ENCODE measurements around the gene ADAMTS2.

The ADAMTS2 gene

GRCh38 chr5:179194201-179194910, 150.9 kb downstream of the ADAMTS2 start:
- DNase-seq (ENCODE audit: low read depth), result no peak

GRCh38 chr5:179193746-179194145, 151.5 kb downstream of the ADAMTS2 start:
- no peak for DNase-seq (ENCODE audit: low read depth)

GRCh38 chr5:179192891-179193470, 152.3 kb downstream of the ADAMTS2 start:
- DNase-seq (ENCODE audit: low read depth), result no peak

GRCh38 chr5:179192185-179192890, 152.9 kb downstream of the ADAMTS2 start:
- no peak for DNase-seq (ENCODE audit: low read depth)

- no peak for DNase-seq (ENCODE audit: low read depth)
Measured at GRCh38 chr5:179191506-179192184, 153.6 kb downstream of the ADAMTS2 start.

- DNase-seq (ENCODE audit: low read depth), result no peak
Measured at GRCh38 chr5:179190851-179191505, 154.3 kb downstream of the ADAMTS2 start.

- DNase-seq (ENCODE audit: low read depth), result no peak
Measured at GRCh38 chr5:179188636-179189035, 156.6 kb downstream of the ADAMTS2 start.

GRCh38 chr5:179187681-179188575, 157.3 kb downstream of the ADAMTS2 start:
- DNase-seq (ENCODE audit: low read depth), result no peak

- DNase-seq (ENCODE audit: low read depth), result no peak
Measured at GRCh38 chr5:179187229-179187678, 158.0 kb downstream of the ADAMTS2 start.

GRCh38 chr5:179186801-179187200, 158.5 kb downstream of the ADAMTS2 start:
- no peak for DNase-seq (ENCODE audit: low read depth)

GRCh38 chr5:179185941-179186411, 159.3 kb downstream of the ADAMTS2 start:
- DNase-seq (ENCODE audit: low read depth), result no peak

GRCh38 chr5:179185256-179185940, 159.9 kb downstream of the ADAMTS2 start:
- no peak for DNase-seq (ENCODE audit: low read depth)

GRCh38 chr5:179184521-179185050, 160.7 kb downstream of the ADAMTS2 start:
- DNase-seq (ENCODE audit: low read depth), result no peak

- no peak for DNase-seq (ENCODE audit: low read depth)
Measured at GRCh38 chr5:179183481-179183880, 161.8 kb downstream of the ADAMTS2 start.

GRCh38 chr5:179182601-179183000, 162.7 kb downstream of the ADAMTS2 start:
- DNase-seq (ENCODE audit: low read depth), result no peak

GRCh38 chr5:179181988-179182387, 163.3 kb downstream of the ADAMTS2 start:
- no peak for DNase-seq (ENCODE audit: low read depth)

GRCh38 chr5:179180921-179181645, 164.2 kb downstream of the ADAMTS2 start:
- DNase-seq (ENCODE audit: low read depth), result no peak

- no peak for DNase-seq (ENCODE audit: low read depth)
Measured at GRCh38 chr5:179180061-179180610, 165.1 kb downstream of the ADAMTS2 start.

Data from stimulated activated CD8-positive, alpha-beta memory T cell treated with anti-CD3 and anti-CD28 coated beads, Interleukin-7, amount 100 ng/mL, for 24 hours (primary cell).